T follicular helper cell (primary cell): ENCODE measurements around the gene LHFPL6.

Source experiments
- DNase-seq: peaks from one replicate; pipeline ENCODE4 v3.0.0-alpha.2; 2020; ENCODE audit warnings: low read depth

Gene LHFPL6

GRCh38 chr13:39306639-39307589 lies 296.1 kb downstream of the LHFPL6 start:
- DNase-seq: no peak

- no peak for DNase-seq
These were observed 300.2 kb downstream of the LHFPL6 start for GRCh38 chr13:39302820-39303219.

GRCh38 chr13:39298951-39299350 lies 304.0 kb downstream of the LHFPL6 start:
- DNase-seq: no peak

GRCh38 chr13:39297664-39298171 lies 305.3 kb downstream of the LHFPL6 start:
- no peak for DNase-seq

- DNase-seq: no peak
These were observed 306.0 kb downstream of the LHFPL6 start for GRCh38 chr13:39297023-39297422.

- DNase-seq: no peak
These were observed 306.8 kb downstream of the LHFPL6 start for GRCh38 chr13:39296193-39296592.
